Measurements from ENCODE around the gene DSCAML1.

DSCAML1 gene

DNA sequence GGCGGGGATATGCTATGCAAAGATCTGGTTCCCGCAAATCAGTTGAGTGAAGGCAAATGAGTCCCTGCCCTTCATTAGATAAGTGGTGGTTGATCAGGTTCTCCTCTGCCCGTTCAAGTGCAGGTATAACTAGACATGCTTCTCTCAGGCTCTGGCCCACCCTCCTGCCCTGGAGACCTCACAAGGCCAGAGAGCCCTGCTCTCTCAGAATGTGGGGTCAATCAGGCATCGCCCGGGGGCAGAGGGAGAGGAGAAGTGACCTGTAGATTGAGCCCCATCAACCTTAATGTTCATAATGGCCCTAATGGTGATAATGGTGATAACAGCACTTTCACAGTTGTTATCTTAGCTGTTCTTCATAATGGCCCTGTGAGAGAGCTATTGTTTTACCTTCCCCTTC, 224.3 kb downstream of the DSCAML1 start:
- DNase-seq, result no peak

DNA sequence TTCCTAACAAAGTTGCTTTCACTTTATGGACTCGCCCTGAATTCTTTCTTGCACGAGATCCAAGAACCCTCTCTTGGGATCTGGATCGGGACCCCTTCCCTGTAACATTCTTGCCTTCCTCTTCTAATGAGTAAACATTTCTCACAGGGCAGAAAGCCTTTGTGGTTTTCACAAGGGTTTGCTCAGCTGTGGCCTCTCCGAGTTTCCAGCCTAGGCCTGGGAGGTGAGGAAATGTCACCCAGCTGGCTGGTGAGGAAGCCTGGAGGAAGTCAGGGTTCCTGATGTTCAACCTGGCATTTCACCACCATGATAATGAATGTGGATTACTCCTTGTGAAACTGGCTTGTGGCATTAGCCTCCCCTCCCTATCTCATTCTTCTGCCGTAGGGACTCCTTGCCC, 224.9 kb downstream of the DSCAML1 start:
- no peak for DNase-seq

DNA sequence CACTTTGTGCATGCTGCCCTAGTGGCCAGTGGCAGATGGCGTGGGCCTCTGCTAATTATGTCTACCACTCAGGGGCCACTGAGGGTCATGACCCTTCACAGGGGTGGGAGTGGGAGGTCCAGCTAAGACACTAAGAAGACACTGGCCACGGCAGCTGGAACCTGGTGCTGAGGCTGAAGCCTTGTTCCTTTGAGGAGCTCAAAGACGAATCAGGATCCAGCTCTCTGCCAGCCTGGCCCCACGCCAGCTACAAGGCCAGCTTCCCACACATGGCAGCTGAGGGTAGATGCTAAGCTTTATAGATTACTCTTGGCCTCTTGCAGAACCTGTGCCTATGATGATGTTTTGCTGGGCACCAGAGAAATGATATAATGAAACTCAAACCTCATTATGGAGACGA, 226.3 kb downstream of the DSCAML1 start:
- DNase-seq, result no peak

DNA sequence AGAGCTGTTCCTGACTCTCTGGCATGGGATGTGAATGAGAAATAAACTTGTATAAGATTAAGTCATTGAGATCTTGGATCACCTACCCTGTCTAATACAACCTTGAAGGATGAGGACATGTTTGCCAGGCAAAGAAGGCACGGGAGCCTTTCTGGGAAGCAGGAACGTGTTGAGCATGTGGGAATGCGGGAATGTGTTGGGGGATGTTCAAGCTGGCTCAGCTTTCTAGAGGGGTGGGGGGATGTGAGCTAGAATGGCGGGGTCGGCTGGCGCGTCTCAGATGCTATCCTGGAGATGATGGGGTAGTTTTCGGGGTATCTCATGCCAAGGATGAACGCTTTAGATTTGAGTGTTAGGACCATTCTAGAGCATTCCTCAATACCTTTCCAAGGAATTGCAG, 227.1 kb downstream of the DSCAML1 start:
- no peak for DNase-seq

DNA sequence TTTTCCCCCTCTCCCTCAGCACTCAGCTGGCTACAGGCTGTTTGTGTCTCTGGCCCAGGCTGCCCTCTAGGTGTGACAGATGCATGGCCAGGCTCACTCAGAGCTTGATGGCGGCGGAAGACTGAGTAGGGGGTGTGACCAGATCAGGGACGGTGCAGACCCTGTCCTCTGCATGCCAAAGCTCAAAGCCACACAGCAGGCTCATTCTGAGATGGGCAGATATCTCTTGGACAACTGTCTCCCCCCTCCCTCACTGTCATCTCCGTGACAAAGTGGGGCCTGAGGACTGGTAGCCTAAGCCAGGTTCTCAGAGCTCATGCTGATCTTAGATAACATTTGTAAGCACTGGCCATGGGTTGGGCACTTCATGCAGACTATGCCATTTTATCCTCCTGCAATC, 231.3 kb downstream of the DSCAML1 start:
- no peak for DNase-seq

DNA sequence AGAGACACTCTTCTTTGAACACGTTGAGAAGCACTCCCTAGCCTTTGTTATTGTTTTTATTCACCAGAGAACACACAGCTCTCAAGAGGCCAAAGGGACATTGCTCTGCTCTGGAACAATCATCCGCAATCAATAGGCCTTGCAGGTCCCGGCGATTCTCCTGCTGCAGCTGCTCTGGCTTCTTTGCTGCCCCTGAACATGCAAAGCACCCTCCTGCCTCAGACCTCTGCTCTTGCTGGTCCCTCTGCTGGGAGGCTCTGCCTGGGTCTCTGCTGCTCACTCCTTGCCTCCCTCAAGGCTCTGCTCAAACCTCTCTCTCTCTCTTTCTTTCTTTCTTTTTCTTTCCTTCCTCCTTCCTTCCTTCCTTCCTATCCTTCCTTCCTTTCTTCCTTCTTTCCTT, 232.7 kb downstream of the DSCAML1 start:
- no peak for DNase-seq

DNA sequence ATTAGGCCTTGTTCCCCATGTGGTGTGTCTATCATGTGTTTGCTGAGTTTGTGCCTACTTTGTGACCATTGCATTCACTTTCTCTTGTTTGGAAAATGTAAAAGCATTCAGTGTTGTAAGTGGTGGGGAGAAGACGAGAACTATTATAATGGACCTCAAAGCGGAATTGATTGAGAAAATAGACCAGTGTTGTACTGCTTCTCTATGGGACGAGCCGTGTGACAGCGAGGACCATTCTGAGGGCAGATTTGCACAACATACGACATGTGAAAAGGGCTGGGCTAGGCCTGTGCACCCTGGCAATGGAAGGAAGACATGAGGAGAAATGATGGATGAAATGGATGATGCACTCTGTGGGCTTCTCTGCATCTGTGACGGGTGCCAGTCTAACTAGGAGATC, 233.5 kb downstream of the DSCAML1 start:
- DNase-seq, result no peak

DNA sequence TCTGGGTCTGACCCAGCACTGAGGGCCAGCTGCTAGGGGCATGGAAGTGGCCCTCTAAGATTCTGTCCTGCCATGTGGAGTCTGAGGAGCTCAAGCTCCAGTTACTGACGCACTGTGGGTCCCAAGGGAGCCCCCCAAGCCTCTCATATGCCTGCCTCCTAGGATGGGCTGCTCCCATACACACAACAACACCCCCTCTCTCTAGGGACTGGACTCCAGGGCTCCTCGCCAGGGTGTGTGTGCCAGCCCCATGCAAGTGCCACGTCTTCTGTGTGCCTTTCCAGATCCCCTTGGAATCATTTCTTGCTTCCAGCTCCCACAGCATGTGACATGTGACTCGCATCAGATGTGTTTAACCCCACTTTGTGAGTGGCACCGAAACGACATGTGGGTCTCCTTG, 234.9 kb downstream of the DSCAML1 start:
- no peak for DNase-seq

DNA sequence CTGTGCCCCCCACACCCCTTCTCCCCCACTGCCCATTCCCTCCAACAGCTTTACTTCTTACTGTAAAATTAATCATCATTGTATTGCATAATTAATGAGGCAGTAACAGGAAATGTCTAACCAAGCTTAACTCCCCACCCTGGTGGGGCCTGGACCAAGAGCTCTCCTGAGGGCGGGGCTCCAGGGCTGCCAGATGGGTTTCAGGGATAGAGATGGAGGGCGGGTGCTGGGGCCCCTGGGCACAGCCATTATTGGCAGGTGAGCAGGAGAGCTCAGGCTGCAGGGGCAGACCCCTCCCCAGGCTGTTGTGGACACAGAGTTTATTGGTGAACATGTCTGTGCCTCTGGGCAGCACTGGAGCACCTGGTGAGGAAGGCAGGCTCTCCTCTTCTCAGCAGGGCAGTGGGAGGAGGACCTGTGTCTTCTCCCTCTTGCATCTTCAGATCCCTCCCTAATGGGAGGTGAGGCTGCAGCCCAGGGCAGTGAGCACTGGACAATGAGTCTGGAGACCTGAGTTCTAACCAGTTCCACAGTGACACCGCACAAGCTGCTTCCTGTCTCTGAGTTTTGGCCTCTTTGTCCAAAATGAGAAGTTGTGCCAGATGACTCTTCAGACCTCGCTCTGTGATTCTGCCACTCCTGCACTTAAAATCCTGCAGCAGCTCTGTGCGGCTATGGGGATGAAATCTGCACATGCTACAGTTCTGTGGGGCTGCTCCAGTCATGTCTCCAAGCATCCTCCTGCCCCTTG, 236.1 kb downstream of the DSCAML1 start:
- no peak for DNase-seq

DNA sequence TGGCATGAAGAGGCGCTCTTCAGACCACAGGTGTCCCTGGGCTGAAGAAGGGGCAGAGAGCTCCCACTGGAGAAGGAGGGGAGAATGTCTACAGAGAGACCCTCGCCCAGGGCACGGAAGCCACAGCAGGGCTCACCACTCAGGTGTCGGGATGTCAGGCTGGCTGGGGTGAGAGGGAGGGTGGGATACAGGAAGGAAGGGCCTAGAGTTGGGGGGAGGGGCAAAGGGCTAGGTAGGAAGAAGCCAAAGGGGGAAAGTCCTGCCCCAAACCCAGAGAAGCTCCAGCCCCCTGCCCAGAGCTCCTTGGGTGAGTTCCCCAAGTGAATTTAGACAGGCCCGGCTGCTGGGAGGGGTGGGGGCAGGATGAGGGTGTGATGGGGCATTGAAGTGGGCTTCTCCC, 237.3 kb downstream of the DSCAML1 start:
- no peak for DNase-seq

DNA sequence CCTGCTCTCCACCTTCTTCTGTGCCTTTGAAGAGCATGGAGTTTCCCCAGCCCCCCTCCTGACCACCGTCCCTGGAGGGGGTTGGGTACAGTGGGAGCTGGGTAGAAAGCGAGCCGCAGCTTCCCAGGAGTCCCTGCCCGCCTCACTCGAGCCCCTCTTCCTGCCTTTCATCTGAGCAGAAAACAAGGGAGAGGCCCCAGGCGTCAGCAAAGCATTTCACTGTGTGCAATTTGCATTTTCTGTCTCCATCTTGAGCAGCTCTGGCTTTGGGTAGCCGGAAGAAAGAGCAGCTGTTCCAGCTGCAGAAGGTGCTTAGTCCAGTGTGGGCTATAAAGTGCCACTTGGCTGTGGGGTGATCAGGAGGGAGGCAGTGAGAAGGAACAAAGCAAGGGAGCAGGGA, 239.7 kb downstream of the DSCAML1 start:
- DNase-seq, result no peak

DNA sequence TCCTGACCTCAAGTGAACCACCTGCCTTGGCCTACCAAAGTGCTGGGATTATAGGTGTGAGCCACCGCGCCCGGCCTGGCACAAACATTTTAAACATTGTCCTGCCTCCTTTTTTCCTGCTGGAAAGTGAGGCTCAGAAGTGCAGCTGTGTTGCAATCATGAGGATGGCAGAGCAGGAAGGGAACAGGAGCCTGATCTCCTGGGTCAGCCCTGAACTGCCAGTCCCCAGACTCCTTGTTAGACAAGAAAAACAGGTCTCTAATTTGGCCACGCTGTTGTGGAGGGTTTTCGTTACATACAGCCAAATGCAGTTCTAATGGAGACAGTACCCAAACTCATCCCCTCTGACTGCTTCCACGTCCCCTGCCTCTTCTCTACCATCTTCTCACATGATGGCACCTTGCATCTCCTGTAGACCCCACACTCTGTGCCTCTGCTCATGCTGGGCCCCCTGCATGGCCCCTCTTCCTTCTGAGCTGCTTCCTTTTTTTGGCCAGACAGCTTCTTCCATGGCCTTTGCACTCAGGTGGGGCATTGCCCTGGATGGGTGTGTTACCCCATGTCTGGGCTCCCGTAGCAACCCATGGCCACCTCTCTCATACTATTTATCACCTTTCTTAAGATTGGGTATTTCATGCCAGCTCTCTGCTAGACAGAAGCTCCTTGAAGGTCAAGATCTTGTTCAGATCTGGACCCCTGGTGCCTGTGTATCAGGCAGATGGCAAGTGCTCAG, 242.2 kb downstream of the DSCAML1 start:
- no peak for DNase-seq

DNA sequence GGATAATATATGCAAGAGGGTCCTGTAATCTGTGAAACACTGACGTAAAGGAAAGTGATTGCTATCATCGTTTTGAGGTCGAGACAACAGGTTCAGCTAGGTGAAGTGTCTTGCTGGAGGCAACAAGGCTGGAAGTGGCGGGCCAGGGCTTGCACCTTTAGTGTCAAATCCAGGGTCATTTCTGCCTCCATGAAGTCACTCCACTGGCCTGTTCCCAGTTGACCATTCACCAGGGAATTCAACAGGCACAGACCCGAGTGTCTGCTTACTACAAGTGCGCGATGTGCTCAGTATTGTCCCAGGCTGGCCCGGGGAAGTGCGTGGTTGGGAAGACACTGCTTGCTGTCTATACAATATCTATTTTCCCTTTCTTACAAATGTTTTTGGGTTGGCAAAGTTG, 244.4 kb downstream of the DSCAML1 start:
- no peak for DNase-seq

DNA sequence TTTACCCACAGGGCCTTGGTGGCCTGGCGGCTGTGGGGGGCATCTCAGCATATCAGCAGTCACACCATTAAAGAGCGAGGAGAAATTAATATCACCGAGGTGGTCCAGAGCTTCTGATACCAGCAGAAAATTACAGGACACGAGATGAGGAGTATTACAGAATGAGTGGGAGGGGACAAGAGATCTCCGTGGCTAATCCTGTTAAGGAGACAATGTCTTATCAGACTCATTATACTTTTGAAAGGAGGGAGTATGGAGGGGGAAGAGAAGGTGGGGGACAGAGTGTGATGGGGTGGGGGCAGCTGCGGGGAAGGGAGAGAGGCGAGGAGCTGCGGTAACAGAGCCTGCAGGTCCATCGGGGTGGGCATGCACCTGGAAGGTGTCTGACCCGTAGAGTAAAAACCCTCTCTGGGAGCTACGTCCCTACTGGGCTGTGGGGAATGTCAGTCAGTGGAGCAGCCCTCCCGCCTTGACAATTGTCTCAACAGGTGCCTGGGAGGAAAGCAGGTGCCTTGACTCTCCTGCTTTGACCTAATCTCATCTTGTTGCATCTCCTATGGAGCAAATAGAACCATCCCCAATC, 245.2 kb downstream of the DSCAML1 start:
- no peak for DNase-seq

DNA sequence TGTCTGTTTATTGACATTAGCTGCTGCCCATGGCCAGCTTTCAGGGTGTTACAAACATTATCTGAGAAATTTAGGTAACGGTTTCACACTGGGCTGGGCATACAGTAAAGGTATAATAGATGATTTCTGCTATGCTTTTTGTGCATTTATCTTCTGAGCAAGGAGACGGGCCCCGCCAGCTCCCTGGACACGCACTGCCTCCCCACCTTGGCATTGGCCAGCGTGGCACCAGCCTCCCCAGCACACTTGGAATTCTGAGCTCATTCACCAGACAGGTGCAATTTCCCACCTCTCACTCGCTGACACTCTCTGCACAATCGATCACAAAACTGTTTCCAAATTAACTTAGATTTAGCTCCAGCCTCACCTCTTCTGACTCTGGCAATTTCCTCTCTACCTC, 246.6 kb downstream of the DSCAML1 start:
- DNase-seq, result no peak

DNA sequence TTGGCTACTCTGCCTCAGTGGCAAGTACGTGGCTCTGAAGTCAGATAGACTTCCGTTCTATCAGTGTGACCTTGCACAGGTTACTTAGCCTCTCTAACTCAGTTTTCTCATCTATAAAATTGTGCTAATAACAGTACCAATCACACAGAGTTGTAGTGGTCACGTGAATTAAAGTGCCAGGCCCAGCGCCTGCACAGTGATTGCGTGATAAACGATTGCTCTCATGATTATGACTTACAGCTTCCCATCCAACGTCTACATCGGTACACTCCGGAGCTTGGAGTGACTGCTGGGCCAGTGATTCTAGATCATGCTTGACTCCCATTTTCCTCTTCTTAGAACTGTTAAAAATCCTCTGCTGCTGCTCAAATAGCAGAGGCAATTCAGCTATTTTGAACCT, 247.6 kb downstream of the DSCAML1 start:
- DNase-seq, result no peak

DNA sequence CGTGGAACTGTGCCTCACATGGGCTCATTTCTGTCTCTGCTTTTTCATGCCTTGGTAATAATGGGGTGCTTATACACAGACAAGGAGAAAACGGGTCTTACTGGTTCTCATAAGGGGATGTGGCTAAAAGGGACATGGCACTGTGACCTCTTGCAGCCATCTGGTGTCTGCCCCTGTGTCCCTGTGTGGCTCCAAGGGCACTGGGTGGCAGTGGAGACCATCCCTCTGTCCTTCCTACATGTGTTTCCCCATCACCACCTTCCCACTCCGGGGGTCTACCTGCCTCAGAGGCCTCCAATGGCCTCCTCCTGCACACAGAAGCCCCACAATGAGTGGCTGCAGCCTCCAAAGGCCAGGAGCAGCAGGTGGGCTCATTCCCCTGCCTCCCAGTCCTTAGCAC, 248.1 kb downstream of the DSCAML1 start:
- DNase-seq, result no peak

DNA sequence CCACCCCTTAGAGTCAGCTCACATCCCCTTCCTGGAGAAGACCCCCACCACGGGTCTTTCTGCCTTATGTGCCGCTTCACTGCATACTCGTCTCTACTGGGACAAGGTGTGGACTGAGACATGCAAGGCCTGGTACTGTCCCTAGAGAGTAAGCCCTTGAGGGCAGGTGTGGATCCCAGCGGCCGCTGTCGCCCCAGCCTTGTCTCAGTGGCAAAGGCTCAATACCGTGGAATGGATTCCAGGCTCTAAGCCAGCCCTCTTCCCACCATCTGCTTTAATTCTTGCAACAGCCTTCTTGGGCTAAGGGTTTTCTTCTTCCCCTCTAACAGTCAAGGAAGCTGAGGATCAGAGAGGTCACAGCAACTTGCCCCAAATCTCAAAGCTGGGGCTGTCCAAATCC, 249.1 kb downstream of the DSCAML1 start:
- DNase-seq, result no peak

DNA sequence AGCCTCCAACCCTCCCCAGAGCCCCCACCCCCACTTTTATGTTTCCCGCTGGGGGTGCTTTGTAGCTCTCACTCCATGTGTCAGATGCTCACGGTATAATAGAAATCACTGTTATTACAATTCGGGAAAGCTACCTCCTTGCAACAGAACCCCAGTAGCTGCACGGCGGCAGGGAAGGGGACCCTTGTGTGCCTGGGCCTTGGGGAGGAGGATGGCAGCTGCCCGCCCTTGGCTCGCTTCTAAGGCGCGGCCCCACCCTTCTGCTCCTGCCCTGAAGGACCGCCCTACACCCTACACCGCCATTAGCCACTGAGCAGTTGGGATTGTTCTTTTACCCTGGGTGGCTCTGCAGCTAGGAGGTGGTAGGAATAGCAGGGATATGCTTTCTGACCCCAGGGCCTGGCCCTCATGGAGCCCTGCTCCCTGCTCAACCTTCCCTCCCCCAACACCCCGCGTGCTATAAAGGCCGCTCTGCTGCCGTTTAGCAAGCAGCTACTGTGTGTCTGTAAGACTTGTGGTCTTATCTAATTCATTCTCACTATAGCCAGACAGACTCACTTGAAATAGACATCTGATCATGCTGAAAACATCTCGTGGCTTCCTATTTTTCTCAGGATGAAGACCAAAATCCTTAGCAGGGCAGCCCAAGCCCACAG, 249.7 kb downstream of the DSCAML1 start:
- no peak for DNase-seq

DNA sequence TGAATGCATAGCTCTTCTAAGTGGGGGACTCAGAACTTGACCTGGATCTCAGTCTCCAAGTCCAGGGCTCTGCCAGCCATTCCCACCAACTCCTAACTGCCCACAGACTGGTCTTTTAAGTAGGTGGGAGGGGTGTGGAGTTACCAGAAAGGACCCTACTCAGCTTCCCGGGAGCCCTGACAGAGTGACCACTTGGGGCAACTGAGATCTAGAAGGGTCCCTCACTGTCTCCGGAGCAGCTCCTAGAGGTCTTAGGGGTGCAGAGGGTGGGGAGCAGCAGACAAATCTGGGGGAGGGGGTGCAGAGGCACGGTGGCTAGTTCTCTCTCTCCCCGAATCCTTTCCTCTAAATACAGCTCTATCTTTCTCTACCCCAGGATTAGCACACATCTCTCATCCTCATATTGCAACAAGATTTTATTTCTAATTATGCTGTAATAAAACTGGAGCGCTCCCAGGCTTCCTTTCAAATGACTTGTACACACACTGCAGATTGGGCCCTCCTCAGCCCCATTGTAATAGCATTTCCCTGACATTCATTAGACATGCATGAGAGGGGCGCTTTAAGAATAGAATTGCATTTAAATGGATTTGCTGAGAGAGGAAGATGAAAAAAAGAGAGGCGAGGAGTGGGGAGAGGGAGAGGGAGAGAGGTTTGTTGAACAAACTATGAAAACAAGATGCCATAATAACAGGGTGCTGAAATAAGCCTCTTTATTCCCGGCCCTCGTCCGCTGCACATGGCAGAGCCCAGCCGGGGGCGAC, 250.4 kb downstream of the DSCAML1 start:
- DNase-seq, result no peak

DNA sequence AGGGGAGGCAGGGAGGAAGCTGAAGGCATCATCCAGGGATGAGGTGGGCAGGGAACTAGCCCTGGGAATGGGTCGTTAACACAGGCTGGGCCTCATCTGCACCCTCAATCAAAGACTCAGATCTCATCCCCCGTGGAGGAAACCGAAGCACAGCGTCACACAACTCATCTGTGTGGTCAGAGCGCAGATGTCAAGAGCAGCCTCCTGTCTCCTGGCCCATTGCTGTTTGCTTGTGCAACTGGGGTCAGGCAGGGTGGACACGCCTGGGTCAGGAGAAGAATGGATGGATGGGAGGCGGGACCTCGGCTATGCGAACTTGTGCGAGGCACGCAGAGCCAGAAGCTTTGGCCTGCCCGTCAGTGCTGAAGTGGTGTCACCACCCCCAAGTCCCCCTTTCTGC, 251.3 kb downstream of the DSCAML1 start:
- DNase-seq, result no peak

DNA sequence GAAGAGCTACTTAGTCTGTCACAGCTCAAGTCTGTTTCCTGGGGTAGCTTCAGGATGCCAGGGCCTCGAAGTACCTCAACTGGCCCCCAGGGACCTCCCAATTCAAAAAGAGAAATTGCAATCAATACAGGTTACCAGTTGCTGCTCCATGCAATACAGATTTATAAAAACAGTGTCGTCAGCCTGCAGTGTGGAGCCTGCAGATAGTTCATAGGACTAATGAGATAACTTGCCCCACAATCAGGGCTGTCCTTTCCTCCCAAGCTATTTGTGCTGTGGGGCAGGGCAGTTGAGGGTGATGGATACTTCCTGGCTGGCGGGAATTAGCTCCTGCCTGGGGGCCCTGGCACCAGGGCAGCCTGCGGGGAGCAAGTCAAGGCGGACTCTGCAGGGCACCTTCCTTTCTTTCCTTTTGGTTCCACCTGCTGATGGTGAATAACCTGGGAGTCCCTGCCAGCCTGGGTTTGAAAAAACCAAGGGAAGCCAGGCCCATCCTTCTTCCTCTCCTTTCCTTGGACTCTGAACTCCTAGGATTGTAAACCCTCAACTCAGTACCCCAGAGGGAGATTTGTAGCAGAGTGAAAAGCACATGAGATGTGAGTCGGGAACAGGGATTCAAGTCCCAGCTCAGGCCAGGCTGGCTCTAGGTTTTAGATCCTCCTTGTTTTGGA, 252.8 kb downstream of the DSCAML1 start:
- DNase-seq, result no peak

DNA sequence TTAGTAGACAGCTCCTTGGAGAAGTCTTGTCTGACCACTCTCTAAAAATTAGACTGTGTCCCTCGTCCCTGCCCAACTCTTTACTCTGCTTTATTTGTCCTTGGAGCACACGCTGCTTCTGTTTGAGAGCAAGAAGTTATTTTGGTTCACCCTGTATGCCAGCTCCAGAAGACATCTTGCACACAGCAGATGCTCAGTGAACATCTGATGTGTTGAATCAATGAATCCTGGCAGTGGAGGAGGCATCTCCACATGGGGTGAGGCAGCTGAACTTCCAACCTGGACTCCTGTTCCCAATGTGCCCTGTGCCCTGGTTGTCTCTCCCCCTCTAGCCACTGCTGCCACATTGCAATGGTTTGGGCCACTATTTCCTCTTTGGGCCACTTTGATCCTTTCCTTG, 255.8 kb downstream of the DSCAML1 start:
- no peak for DNase-seq

All from activated CD4-positive, alpha-beta T cell treated with anti-CD3 and anti-CD28 coated beads, Interleukin-2, amount 50 U/mL, for 4 hours (primary cell).